Measurements from ENCODE around the gene ARFGAP2. TPM values are rescaled to one million over a fixed set of nuclear protein-coding genes. Genes with fewer than 3 reads are reported as not detected.

The ARFGAP2 gene
- total and polyA plus RNA-seq, 9 of the 15 experiments (the other 6 are each of a cell fraction or from before 2014, with no cell fraction given): 29.1 to 140 (median 90.1) TPM

- no peak overlapping the region for H3K4me2 ChIP-seq (ENCODE audit: insufficient read depth, low read length)
- no peaks in the 10 kb centered on the region for H3K27me3 ChIP-seq (ENCODE audit: control insufficient read depth in 2 of 2, insufficient read depth in 2 of 2, low read length in 2 of 2)
- ChIA-PET POLR2A (interaction anchor here (0.9 kb wide), 3 partner anchors 8 to 30 kb away, joined by 3 read pairs; no protein-coding TSS in a partner anchor), CTCF (ENCODE audit: low intra/inter-chr PET ratio) (interaction anchor here (0.5 kb wide), 1 partner anchor 113 kb away, joined by 4 read pairs; no protein-coding TSS in a partner anchor)
- H2AFZ ChIP-seq (ENCODE audit: low read depth, low read length): no peak overlapping the region
- no peaks in the 10 kb centered on the region for H3K9me3 ChIP-seq (replicated peaks; ENCODE audit: control insufficient read depth, insufficient read depth, low read depth, low read length)
- H3K79me2 ChIP-seq (ENCODE audit: control insufficient read depth, insufficient read depth, low read length): no peaks in the 10 kb centered on the region
- H3K36me3 ChIP-seq (ENCODE audit: control insufficient read depth, insufficient read depth, low read length): no peaks in the 10 kb centered on the region
- no TSS peak for BruUV-seq (replicated peaks)
- intact Hi-C loops (cut with micrococcal nuclease) (no loop called here), in situ Hi-C loops (cut with MboI) (no loop called here)
- ATAC-seq: no peak
- H4K20me1 ChIP-seq (replicated peaks; ENCODE audit: control insufficient read depth, insufficient read depth, low read length): no peaks in the 10 kb centered on the region
- H3K9me1 ChIP-seq (ENCODE audit: control insufficient read depth, insufficient read depth, low read length): no peaks in the 10 kb centered on the region
- WGBS (ENCODE audit: insufficient coverage, low coverage, missing lambda C conversion rate): 47% methylated on average over 3 of the region's 3 CpGs
- H3K4me1 ChIP-seq (replicated peaks in 1 of 2; ENCODE audit: control insufficient read depth in 2 of 2, insufficient read depth in 2 of 2, low read length in 2 of 2): no peaks in the 10 kb centered on the region; a peak in 1 of 5 replicates
- TF ChIP-seq GTF2E2 (tag; IDR thresholded peaks at IDR 0.05): no peak
- TF ChIP-seq FOS (IDR thresholded peaks at IDR 0.05; ENCODE audit: extremely low read depth, insufficient read length): no peak
- no peak for TF ChIP-seq ZNF347 (CRISPR knock-in tag; IDR thresholded peaks at IDR 0.05; ENCODE audit: low read depth)
- TF ChIP-seq SRF (CRISPR knock-in tag; IDR thresholded peaks at IDR 0.05): no peak
- TF ChIP-seq ZKSCAN8 (CRISPR knock-in tag; IDR thresholded peaks at IDR 0.05): no peak
- TF ChIP-seq ZBED1 (IDR thresholded peaks at IDR 0.05): no peak
- TF ChIP-seq PURB (CRISPR knock-in tag; IDR thresholded peaks at IDR 0.05; ENCODE audit: low read depth): no peak
- TF ChIP-seq, protein P1, sequence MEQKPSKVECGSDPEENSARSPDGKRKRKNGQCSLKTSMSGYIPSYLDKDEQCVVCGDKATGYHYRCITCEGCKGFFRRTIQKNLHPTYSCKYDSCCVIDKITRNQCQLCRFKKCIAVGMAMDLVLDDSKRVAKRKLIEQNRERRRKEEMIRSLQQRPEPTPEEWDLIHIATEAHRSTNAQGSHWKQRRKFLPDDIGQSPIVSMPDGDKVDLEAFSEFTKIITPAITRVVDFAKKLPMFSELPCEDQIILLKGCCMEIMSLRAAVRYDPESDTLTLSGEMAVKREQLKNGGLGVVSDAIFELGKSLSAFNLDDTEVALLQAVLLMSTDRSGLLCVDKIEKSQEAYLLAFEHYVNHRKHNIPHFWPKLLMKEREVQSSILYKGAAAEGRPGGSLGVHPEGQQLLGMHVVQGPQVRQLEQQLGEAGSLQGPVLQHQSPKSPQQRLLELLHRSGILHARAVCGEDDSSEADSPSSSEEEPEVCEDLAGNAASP (IDR thresholded peaks at IDR 0.05): no peak
- no peak for TF ChIP-seq HNRNPLL (IDR thresholded peaks at IDR 0.05; ENCODE audit: low read depth, low read length, poor library complexity, severe bottlenecking)
- TF ChIP-seq ZBTB11 (CRISPR knock-in tag; IDR thresholded peaks at IDR 0.05): no peak
- no peak overlapping the region for H3K27ac ChIP-seq (ENCODE audit: extremely low read depth, low read depth, low read length)
- H3K4me3 ChIP-seq: no peak overlapping the region
- H3K9ac ChIP-seq (ENCODE audit: insufficient read depth in 1 of 2, low read depth in 2 of 2, low read length in 2 of 2): no peak overlapping the region
- no peak for FAIRE-seq
- DNase-seq (ENCODE audit: extremely low read depth in 1 of 4, low spot score in 3 of 4): no peak
Observed at GRCh38 chr11:47144541-47144940, 32.1 kb downstream of the ARFGAP2 start.
